ENCODE measurements around the gene AK5. TPM values are rescaled to one million over a fixed set of nuclear protein-coding genes. Genes with fewer than 3 reads are reported as not detected.

Gene AK5
- polyA plus RNA-seq, 3 donors: 0.34 to 0.72 (median 0.48) TPM

- H3K4me3 ChIP-seq (replicated peaks in 1 of 3; ENCODE audit: low read depth in 2 of 3, low read length in 3 of 3): no peak overlapping the region
- peaks cover 15% of the 10 kb centered on the region for H3K4me1 Mint-ChIP-seq
- H3K4me3 Mint-ChIP-seq: no peak overlapping the region
These were observed 156.6 kb downstream of the AK5 start for GRCh38 chr1:77438236-77438913.

DNA sequence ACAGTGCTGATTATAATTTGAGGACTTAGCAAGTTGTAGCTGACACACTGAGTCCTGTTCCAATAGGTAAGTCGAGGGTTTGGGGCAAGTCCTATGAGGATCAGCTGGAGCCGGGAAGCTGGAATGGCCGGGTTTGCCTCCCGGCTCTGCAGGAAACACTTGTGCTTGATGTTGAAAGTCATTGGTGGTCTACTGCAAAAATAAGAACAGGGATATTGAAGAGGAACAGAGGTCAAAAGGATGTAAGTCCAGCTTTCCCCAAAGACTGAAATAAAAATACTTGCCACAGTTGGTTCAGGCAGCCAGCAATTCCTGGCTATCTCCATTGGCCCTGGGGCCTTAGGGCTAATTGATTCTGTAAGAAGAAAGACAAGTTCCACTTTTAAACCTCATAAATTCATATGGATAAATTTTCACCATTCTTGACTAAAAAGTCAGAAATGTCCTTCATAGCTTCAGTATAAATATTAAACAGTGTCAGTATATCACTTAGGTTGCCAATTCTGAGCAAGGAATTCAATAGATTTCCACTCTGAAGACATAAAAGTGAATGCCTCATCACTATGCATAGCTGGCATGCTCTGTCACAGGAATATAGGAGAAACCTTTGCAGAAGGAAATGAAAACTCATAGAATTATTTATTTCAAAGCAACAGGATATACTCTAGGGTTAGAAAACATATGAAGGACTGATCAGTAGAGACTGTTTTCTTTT is 165.2 kb downstream of the AK5 start:
- no peaks in the 10 kb centered on the region for H3K36me3 ChIP-seq (replicated peaks in 1 of 2; ENCODE audit: control insufficient read depth in 1 of 2, insufficient read depth in 2 of 2, low read length in 2 of 2)
- TF ChIP-seq, protein P1, sequence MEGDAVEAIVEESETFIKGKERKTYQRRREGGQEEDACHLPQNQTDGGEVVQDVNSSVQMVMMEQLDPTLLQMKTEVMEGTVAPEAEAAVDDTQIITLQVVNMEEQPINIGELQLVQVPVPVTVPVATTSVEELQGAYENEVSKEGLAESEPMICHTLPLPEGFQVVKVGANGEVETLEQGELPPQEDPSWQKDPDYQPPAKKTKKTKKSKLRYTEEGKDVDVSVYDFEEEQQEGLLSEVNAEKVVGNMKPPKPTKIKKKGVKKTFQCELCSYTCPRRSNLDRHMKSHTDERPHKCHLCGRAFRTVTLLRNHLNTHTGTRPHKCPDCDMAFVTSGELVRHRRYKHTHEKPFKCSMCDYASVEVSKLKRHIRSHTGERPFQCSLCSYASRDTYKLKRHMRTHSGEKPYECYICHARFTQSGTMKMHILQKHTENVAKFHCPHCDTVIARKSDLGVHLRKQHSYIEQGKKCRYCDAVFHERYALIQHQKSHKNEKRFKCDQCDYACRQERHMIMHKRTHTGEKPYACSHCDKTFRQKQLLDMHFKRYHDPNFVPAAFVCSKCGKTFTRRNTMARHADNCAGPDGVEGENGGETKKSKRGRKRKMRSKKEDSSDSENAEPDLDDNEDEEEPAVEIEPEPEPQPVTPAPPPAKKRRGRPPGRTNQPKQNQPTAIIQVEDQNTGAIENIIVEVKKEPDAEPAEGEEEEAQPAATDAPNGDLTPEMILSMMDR (IDR thresholded peaks at IDR 0.05): no peak
- Mint-ChIP-seq H3K27me3 (ENCODE audit: low read depth in 3 of 3) (peaks cover 0 to 2% (median 0%) of the 10 kb centered on the region in 3 donors), H3K4me3 (no peak overlapping the region), H3K27ac (no peak overlapping the region), H3K4me1 (no peaks in the 10 kb centered on the region), H3K9me3 (peaks cover 0 to 13% (median 9%) of the 10 kb centered on the region in 7 donors), H3K36me3 (no peaks in the 10 kb centered on the region)
- H3K79me2 ChIP-seq (ENCODE audit: insufficient read depth, low read length): no peaks in the 10 kb centered on the region
- intact Hi-C loops (cut with micrococcal nuclease): no loop called here
- H3K9ac ChIP-seq (ENCODE audit: insufficient read depth, low read length, poor library complexity, severe bottlenecking): no peak overlapping the region
- H3K27ac ChIP-seq (ENCODE audit: low read depth in 1 of 2, low read length in 2 of 2): no peak overlapping the region
- H3K9me3 ChIP-seq (replicated peaks in 1 of 2; ENCODE audit: control insufficient read depth in 1 of 2, insufficient read depth in 1 of 2, low read length in 2 of 2): peaks cover 4% of the 10 kb centered on the region in 2 donors
- 84% methylated on average over 4 of the region's 4 CpGs for WGBS (ENCODE audit: insufficient coverage)
- no peaks in the 10 kb centered on the region for H4K20me1 ChIP-seq (ENCODE audit: insufficient read depth, low read length)
- no peak overlapping the region for H3K4me2 ChIP-seq (replicated peaks; ENCODE audit: extremely low read depth, low read length, poor library complexity, severe bottlenecking)
- H3K27me3 ChIP-seq (ENCODE audit: control insufficient read depth in 2 of 2, insufficient read depth in 2 of 2, low read length in 2 of 2): no peaks in the 10 kb centered on the region
- no peak overlapping the region for H2AFZ ChIP-seq (ENCODE audit: insufficient read depth, low read depth, low read length, poor library complexity, severe bottlenecking)
- DNase-seq: no peak
- H3K4me3 ChIP-seq (replicated peaks in 1 of 3; ENCODE audit: low read depth in 2 of 3, low read length in 3 of 3): no peak overlapping the region
- no peaks in the 10 kb centered on the region for H3K4me1 ChIP-seq (ENCODE audit: control insufficient read depth in 1 of 2, insufficient read depth in 2 of 2, low read length in 2 of 2)

More at GRCh38 chr1:77438236-77438913, 156.6 kb downstream of the AK5 start:
- H4K20me1 ChIP-seq (ENCODE audit: insufficient read depth, low read length): no peaks in the 10 kb centered on the region
- Mint-ChIP-seq H3K27me3 (ENCODE audit: low read depth in 3 of 3) (peaks cover 0 to 2% (median 0%) of the 10 kb centered on the region in 3 donors), H3K9me3 (peaks cover 25 to 43% (median 35%) of the 10 kb centered on the region in 7 donors), H3K27ac (no peak overlapping the region), H3K36me3 (peaks cover 2 to 9% of the 10 kb centered on the region in 2 donors)
- no peak for DNase-seq
- TF ChIP-seq, protein P1 (IDR thresholded peaks at IDR 0.05): no peak
- H3K4me1 ChIP-seq (ENCODE audit: control insufficient read depth in 1 of 2, insufficient read depth in 2 of 2, low read length in 2 of 2): peaks cover 0 to 2% of the 10 kb centered on the region in 2 donors
- no peaks in the 10 kb centered on the region for H3K36me3 ChIP-seq (replicated peaks in 1 of 2; ENCODE audit: control insufficient read depth in 1 of 2, insufficient read depth in 2 of 2, low read length in 2 of 2)
- no peak overlapping the region for H2AFZ ChIP-seq (ENCODE audit: insufficient read depth, low read depth, low read length, poor library complexity, severe bottlenecking)
- no peak overlapping the region for H3K4me2 ChIP-seq (replicated peaks; ENCODE audit: extremely low read depth, low read length, poor library complexity, severe bottlenecking)
- H3K9me3 ChIP-seq (replicated peaks in 1 of 2; ENCODE audit: control insufficient read depth in 1 of 2, insufficient read depth in 1 of 2, low read length in 2 of 2): peaks cover 19 to 33% of the 10 kb centered on the region in 2 donors
- H3K27ac ChIP-seq (ENCODE audit: low read depth in 1 of 2, low read length in 2 of 2): no peak overlapping the region
- 100% methylated on average over 2 of the region's 4 CpGs for WGBS (ENCODE audit: insufficient coverage)
- no peak overlapping the region for H3K9ac ChIP-seq (ENCODE audit: insufficient read depth, low read length, poor library complexity, severe bottlenecking)
- no peaks in the 10 kb centered on the region for H3K79me2 ChIP-seq (ENCODE audit: insufficient read depth, low read length)
- no peaks in the 10 kb centered on the region for H3K27me3 ChIP-seq (ENCODE audit: control insufficient read depth in 2 of 2, insufficient read depth in 2 of 2, low read length in 2 of 2)
- intact Hi-C loops (cut with micrococcal nuclease): no loop called here
